Ovary (tissue), 9 donors: ENCODE data around the gene MAD1L1. TPM values are rescaled to one million over a fixed set of nuclear protein-coding genes. Genes with fewer than 3 reads are reported as not detected.

Experiments used
- DNase-seq, 5 donors: peaks; one replicate each; pipeline ENCODE4 v3.0.0-alpha.2; 2019 to 2020
- H3K27ac ChIP-seq, 2 donors: fragments of 200-600 bp; one replicate each; pipeline versions ENCODE4 v1.5.1 to v1.8.0; 2019 to 2022
- H3K27me3 ChIP-seq: fragments of 200-600 bp; one replicate; pipeline ENCODE4 v1.8.0; 2022
- H3K36me3 ChIP-seq: fragments of 200-600 bp; sonication (generic); one replicate; pipeline ENCODE4 v1.5.1; 2019
- H3K4me1 ChIP-seq: one replicate; pipeline ENCODE4 v1.8.1; 2013; ENCODE audit warnings: mild to moderate bottlenecking, moderate library complexity; ENCODE audit not compliant: insufficient read depth
- H3K4me3 ChIP-seq: fragments of 200-600 bp; sonication (generic); one replicate; pipeline ENCODE4 v1.5.1; 2017
- H3K9me3 ChIP-seq, 2 donors: fragments of 200-600 bp in 1 of 2; sonication (generic) in 1 of 2; one replicate each; pipeline versions ENCODE4 v1.5.1 to v1.8.1; 2013 to 2019; ENCODE audit warnings: mild to moderate bottlenecking in 1 of 2, moderate library complexity in 1 of 2
- EP300 ChIP-seq: sonication (generic); formaldehyde crosslinking; IDR thresholded peaks from one replicate; pipeline ENCODE4 v1.6.1; 2017; ENCODE audit warnings: antibody characterized with exemption
- POLR2A ChIP-seq: fragments of 450-650 bp; IDR thresholded peaks from one replicate; pipeline ENCODE4 v1.6.1; 2017; ENCODE audit warnings: antibody characterized with exemption, mild to moderate bottlenecking, moderate library complexity
- WGBS, 3 donors: extraction: QIAGEN DNeasy Blood & Tissue Kit in 1 of 3; methylation state at CpG; one replicate each; pipeline versions ENCODE4 v1.1.5 to v1.1.7; 2013 to 2017; 5-methylcytosine and 5-hydroxymethylcytosine counted together
- intact Hi-C, 4 donors: fragments of 100-400 bp; cut with DNase I; formaldehyde crosslinking; loops; one replicate each; pipeline versions ENCODE4 v1.11.0 to v1.15.1; 2022 to 2023
- polyA plus RNA-seq, 2 donors: library from polyadenylated mRNA; stranded (reverse); fragments of 200-250 nt in 1 of 2; fragments of 350-450 nt in 1 of 2; fragmentation: Illumina TruSeq in 1 of 2; extraction: RNeasy Lipid Tissue Mini Kit (QIAGEN cat#74804) in 1 of 2; gene quantifications; one replicate each; pipeline ENCODE4 v1.2.3, GENCODE V29; 2013 to 2014
- total RNA-seq, 7 donors: library from RNA; depleted of rRNA in 2 of 7; stranded (reverse); fragments of >200 nt in 2 of 7; fragmentation: NEBNext Ultra II Directional in 3 of 7; extraction: Animal tissue kit (Norgen Biotek cat#: 25700) in 3 of 7; gene quantifications; one replicate each; pipeline versions ENCODE4 v1.1.0 to v1.2.4, GENCODE V29; 2016 to 2023
- TF ChIP-seq, protein P1 (sequence below), 3 donors: fragments of 450-650 bp in 2 of 3; fragments of 200-600 bp in 1 of 3; IDR thresholded peaks; one replicate each; pipeline versions ENCODE4 v1.5.1 to v1.8.0; 2016 to 2022; ENCODE audit warnings: antibody characterized with exemption in 3 of 3, mild to moderate bottlenecking in 1 of 3
- donor health status: DM: no; HTN: no; CAD: no; lungs with moderate emphysema.
- donor health status: DM: no; HTN: no; CAD: no.
- donor health status: Bipolar disorder and iron deficiency.
- donor health status: DM: yes; HTN: yes; CAD: no.
- donor health status: DM: no; HTN: no; CAD: no.
- donor health status: DM: yes; HTN: yes; CAD: no.

Gene MAD1L1
- total and polyA plus RNA-seq, 9 donors: 5.9 to 36.6 (median 22.8) TPM

- intact Hi-C loops: loop anchor here in 1 of 4 donors (5.0 kb wide), 1 partner anchor 185 kb away; no protein-coding TSS in a partner anchor
- no peak for TF ChIP-seq EP300
- no peak for TF ChIP-seq POLR2A
- TF ChIP-seq, protein P1, sequence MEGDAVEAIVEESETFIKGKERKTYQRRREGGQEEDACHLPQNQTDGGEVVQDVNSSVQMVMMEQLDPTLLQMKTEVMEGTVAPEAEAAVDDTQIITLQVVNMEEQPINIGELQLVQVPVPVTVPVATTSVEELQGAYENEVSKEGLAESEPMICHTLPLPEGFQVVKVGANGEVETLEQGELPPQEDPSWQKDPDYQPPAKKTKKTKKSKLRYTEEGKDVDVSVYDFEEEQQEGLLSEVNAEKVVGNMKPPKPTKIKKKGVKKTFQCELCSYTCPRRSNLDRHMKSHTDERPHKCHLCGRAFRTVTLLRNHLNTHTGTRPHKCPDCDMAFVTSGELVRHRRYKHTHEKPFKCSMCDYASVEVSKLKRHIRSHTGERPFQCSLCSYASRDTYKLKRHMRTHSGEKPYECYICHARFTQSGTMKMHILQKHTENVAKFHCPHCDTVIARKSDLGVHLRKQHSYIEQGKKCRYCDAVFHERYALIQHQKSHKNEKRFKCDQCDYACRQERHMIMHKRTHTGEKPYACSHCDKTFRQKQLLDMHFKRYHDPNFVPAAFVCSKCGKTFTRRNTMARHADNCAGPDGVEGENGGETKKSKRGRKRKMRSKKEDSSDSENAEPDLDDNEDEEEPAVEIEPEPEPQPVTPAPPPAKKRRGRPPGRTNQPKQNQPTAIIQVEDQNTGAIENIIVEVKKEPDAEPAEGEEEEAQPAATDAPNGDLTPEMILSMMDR (IDR thresholded peaks at IDR 0.05): no peak
- H3K27me3 ChIP-seq: no peaks in the 10 kb centered on the region
- H3K4me1 ChIP-seq: no peaks in the 10 kb centered on the region
- WGBS, 3 donors: 95 to 96% (median 95%) methylated on average over 28 of the region's 28 CpGs
- no peaks in the 10 kb centered on the region for H3K36me3 ChIP-seq
- peak in 3 of 5 donors; percentile 10 to 24 (median 15) for DNase-seq
- H3K9me3 ChIP-seq: no peaks in the 10 kb centered on the region
- H3K4me3 ChIP-seq: no peak overlapping the region
- no peak overlapping the region for H3K27ac ChIP-seq
Observed at GRCh38 chr7:2012044-2012900, 220.5 kb downstream of the MAD1L1 start.

DNA sequence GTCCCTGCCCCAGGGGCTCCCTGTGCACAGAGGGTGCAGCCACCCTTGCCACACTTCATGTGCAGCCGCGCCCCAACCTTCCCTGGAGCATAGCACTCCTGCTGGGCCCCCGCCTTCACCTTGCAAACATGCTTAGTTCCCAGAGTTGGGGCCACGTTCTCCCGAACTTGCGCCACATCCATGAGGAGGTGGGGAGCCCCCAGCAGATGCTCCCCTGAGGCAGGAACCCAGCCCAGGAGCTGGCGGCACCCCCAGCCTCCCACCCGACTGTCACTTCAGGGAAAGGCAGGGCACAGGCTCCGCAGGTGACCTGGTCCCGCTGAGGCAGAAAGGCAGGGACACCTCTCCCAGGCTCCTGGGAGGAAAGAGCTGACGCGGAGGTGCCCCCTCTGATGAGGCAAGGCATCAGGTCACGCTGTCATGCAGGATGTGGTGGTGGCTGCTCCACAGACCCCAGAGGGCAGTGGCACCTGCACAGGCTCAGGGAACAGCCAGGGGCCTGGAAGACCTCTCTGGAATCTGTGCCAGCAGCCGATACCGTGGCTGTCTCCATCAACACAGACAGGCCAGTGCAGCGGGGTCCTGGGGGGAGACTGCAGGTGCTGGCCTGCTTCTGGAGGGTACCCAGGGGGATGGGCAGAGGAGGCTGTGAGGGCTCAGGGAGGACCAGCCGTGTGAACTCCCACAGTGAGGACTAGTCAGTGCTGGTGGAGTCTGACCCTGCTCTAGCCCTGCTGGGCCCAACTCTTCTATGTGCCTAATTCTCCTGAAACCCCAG is 221.3 kb downstream of the MAD1L1 start:
- Histone ChIP-seq H3K36me3 (no peaks in the 10 kb centered on the region), H3K9me3 (no peaks in the 10 kb centered on the region), H3K4me1 (no peaks in the 10 kb centered on the region), H3K4me3 (no peak overlapping the region), H3K27me3 (no peaks in the 10 kb centered on the region), H3K27ac (no peak overlapping the region)
- TF ChIP-seq, protein P1 (IDR thresholded peaks at IDR 0.05): no peak
- TF ChIP-seq EP300 (no peak), POLR2A (no peak)
- peak in 3 of 5 donors; percentile 12 to 25 (median 14) for DNase-seq
- intact Hi-C loops: loop anchor here in 1 of 4 donors (5.0 kb wide), 1 partner anchor 184 kb away; no protein-coding TSS in a partner anchor
- WGBS, 3 donors: 92 to 95% (median 95%) methylated on average over 17 of the region's 17 CpGs

DNA sequence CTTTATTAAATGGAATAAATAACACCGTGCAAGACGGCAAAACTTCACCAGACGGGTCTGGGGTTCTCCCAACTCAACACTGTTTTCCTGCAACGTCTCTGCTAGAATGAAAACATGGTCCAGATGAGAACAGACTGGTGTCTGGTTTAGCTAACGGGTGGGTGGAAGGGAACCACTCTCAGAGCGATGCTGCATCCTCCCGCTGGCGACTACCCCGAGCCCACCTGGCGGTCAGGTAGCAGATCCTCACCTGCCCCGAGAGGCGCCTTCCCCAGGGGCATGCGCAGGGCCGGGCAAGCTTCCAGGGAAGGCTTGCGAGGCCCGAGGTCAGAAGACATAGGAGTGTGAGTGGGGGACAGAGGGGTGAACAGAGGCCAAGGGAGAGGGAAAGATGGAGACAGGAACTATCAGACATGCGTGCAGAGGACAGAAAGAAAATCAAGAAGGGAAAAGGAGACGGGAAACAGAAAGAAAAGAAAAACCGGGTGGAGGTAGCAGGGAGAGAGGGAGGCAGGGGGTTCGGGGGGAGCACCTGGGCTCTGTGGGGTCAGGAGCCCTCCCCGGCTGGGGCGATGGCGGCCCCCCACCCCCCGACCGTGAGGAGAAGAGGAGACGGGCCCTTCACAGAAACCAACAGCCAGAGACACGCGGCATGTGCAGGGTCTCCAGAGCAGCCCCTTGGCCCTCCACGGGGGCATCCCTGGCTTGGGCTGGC is 222.0 kb downstream of the MAD1L1 start:
- peak in 2 of 5 donors; percentile 11 to 24 for DNase-seq
- H3K4me1 ChIP-seq: no peaks in the 10 kb centered on the region
- H3K9me3 ChIP-seq: no peaks in the 10 kb centered on the region
- H3K27me3 ChIP-seq: no peaks in the 10 kb centered on the region
- 70 to 87% (median 83%) methylated on average over 29 of the region's 29 CpGs for WGBS, 3 donors
- H3K27ac ChIP-seq: no peak overlapping the region
- no peak overlapping the region for H3K4me3 ChIP-seq
- TF ChIP-seq POLR2A (no peak), EP300 (no peak)
- TF ChIP-seq, protein P1 (IDR thresholded peaks at IDR 0.05): no peak
- H3K36me3 ChIP-seq: no peaks in the 10 kb centered on the region
- intact Hi-C loops: loop anchor here in 1 of 4 donors (5.0 kb wide), 1 partner anchor 183 kb away; no protein-coding TSS in a partner anchor

DNA sequence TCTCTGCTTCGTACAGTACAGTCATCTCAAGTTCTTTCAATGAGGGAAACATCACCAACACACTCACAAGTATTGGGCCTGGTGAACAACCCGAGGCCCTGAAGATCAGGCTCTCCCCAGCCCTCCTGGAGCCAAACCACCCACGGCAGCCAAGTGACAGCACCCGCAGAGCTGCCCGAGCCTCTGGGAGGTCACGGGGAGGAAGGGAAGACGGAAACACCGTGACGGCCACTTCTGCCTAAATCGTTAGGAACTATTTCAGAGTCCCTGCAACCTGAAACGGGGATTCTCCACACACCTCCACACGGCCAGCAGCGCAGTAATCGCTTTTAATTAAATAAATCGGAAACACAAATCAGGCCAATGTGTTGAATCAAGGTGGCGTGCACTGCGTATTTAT is 222.6 kb downstream of the MAD1L1 start:
- peak in 2 of 5 donors; percentile 9 to 22 for DNase-seq
- intact Hi-C loops: loop anchor here in 1 of 4 donors (5.0 kb wide), 1 partner anchor 183 kb away; no protein-coding TSS in a partner anchor
- H3K4me1 ChIP-seq: no peaks in the 10 kb centered on the region
- TF ChIP-seq EP300: no peak
- TF ChIP-seq POLR2A: no peak
- TF ChIP-seq, protein P1 (IDR thresholded peaks at IDR 0.05): no peak
- no peak overlapping the region for H3K27ac ChIP-seq
- H3K36me3 ChIP-seq: no peaks in the 10 kb centered on the region
- 73 to 90% (median 86%) methylated on average over 17 of the region's 17 CpGs for WGBS, 3 donors
- H3K9me3 ChIP-seq: no peaks in the 10 kb centered on the region
- no peaks in the 10 kb centered on the region for H3K27me3 ChIP-seq
- no peak overlapping the region for H3K4me3 ChIP-seq
